ENCODE measurements around the gene PATJ.

GRCh38 chr1:62077821-62078220, 335.5 kb downstream of the PATJ start:
- no peak for TF ChIP-seq POLR2A (IDR thresholded peaks at IDR 0.05; ENCODE audit: low read depth, low read length)
- TF ChIP-seq CTCF (IDR thresholded peaks at IDR 0.05; ENCODE audit: extremely low read depth in 1 of 2, insufficient read depth in 1 of 2, low read depth in 1 of 2, low read length in 2 of 2), result no peak
- no peak for TF ChIP-seq POLR2AphosphoS5 (IDR thresholded peaks at IDR 0.05; ENCODE audit: insufficient read depth, low read depth, low read length)
- TF ChIP-seq EZH2 (IDR thresholded peaks at IDR 0.05; ENCODE audit: borderline replicate concordance, low read depth, low read length, severe bottlenecking), result no peak
- no peak for TF ChIP-seq FOS (IDR thresholded peaks at IDR 0.05; ENCODE audit: borderline replicate concordance, insufficient read depth, low read length)
- no peak for TF ChIP-seq MYC (IDR thresholded peaks at IDR 0.05; ENCODE audit: low read depth, low read length)
- TF ChIP-seq MAX (IDR thresholded peaks at IDR 0.05; ENCODE audit: insufficient read depth, insufficient read length), result no peak

Data from endothelial cell of umbilical vein (primary cell).